HTR-8/SVneo (cell line): ENCODE measurements around the gene SEC22A.
"Not testable (repeated sequence)": the region's sequence is repeated elsewhere in the genome, so short reads cannot be mapped to it uniquely, and the experiment has no call there.

Experiments used
- DNase-seq: peaks from one replicate; pipeline ENCODE4 v3.0.0; 2011; ENCODE audit warnings: low spot score, mixed read lengths; ENCODE audit not compliant: insufficient read length
- FAIRE-seq: peaks from 2 replicates; lab custom pipeline; 2011; peaks lifted over from hg19 to GRCh38; lab: Jason Lieb, UNC

SEC22A gene

GRCh38 chr3:123169930-123170329 lies 31.8 kb upstream of the SEC22A start:
- no peak for FAIRE-seq

GRCh38 chr3:123180791-123181190 lies 21.0 kb upstream of the SEC22A start:
- no peak for FAIRE-seq
- no peak for DNase-seq

More at GRCh38 chr3:123169930-123170329, 31.8 kb upstream of the SEC22A start:
- no peak for DNase-seq

- no peak for FAIRE-seq
- no peak for DNase-seq
Observed at GRCh38 chr3:123186695-123187094, 15.0 kb upstream of the SEC22A start.

- FAIRE-seq, result no peak
Observed at GRCh38 chr3:123188058-123188457, 13.7 kb upstream of the SEC22A start.

GRCh38 chr3:123193448-123194101 lies 8.2 kb upstream of the SEC22A start:
- FAIRE-seq (no peak), DNase-seq (no peak)

More at GRCh38 chr3:123188058-123188457, 13.7 kb upstream of the SEC22A start:
- no peak for DNase-seq

GRCh38 chr3:123194552-123194951 lies 7.2 kb upstream of the SEC22A start:
- no peak for FAIRE-seq
- DNase-seq, result peak; percentile 15

GRCh38 chr3:123198372-123198771 lies 3.4 kb upstream of the SEC22A start:
- FAIRE-seq, result no peak
- no peak for DNase-seq

- DNase-seq (no peak), FAIRE-seq (no peak)
Observed at GRCh38 chr3:123201223-123201556, 553 bp upstream of the SEC22A start.

GRCh38 chr3:123202451-123202850 lies 708 bp downstream of the SEC22A start:
- FAIRE-seq, result no peak
- DNase-seq, result peak; percentile 21

GRCh38 chr3:123218990-123219389 lies 17.2 kb downstream of the SEC22A start:
- DNase-seq, result no peak
- no peak for FAIRE-seq

- not testable (repeated sequence) for FAIRE-seq, DNase-seq
Observed at GRCh38 chr3:123221369-123221768, 19.6 kb downstream of the SEC22A start.

- no peak for FAIRE-seq
- no peak for DNase-seq
Observed at GRCh38 chr3:123225016-123225415, 23.3 kb downstream of the SEC22A start.

- DNase-seq (no peak), FAIRE-seq (no peak)
Observed at GRCh38 chr3:123226549-123226948, 24.8 kb downstream of the SEC22A start.

- FAIRE-seq (no peak), DNase-seq (no peak)
Observed at GRCh38 chr3:123229145-123229544, 27.4 kb downstream of the SEC22A start.

GRCh38 chr3:123236902-123237301 lies 35.2 kb downstream of the SEC22A start:
- DNase-seq (no peak), FAIRE-seq (no peak)

GRCh38 chr3:123239186-123239585 lies 37.4 kb downstream of the SEC22A start:
- not testable (repeated sequence) for DNase-seq, FAIRE-seq

GRCh38 chr3:123239756-123240155 lies 38.0 kb downstream of the SEC22A start:
- DNase-seq, result no peak
- no peak for FAIRE-seq

GRCh38 chr3:123244128-123244527 lies 42.4 kb downstream of the SEC22A start:
- FAIRE-seq, result no peak
- DNase-seq, result no peak

- no peak for DNase-seq
- FAIRE-seq, result no peak
Observed at GRCh38 chr3:123246866-123247265, 45.1 kb downstream of the SEC22A start.

- DNase-seq (no peak), FAIRE-seq (peak; percentile 31)
Observed at GRCh38 chr3:123256256-123256655, 54.5 kb downstream of the SEC22A start.

GRCh38 chr3:123258359-123258758 lies 56.6 kb downstream of the SEC22A start:
- DNase-seq (no peak), FAIRE-seq (no peak)

- no peak for FAIRE-seq
- DNase-seq, result peak; percentile 41
Observed at GRCh38 chr3:123258811-123259420, 57.2 kb downstream of the SEC22A start.
